Measurements from ENCODE around the gene METTL9.

METTL9 gene

GRCh38 chr16:21590287-21590686, 9.1 kb upstream of the METTL9 start:
- Histone ChIP-seq H3K4me1 (ENCODE audit: control insufficient read depth, insufficient read depth, low read length) (no peaks in the 10 kb centered on the region), H3K9me3 (ENCODE audit: control insufficient read depth, insufficient read depth, low read depth, low read length) (no peaks in the 10 kb centered on the region), H3K4me3 (ENCODE audit: low read depth, low read length) (no peak overlapping the region), H3K36me3 (ENCODE audit: control insufficient read depth in 2 of 2, insufficient read depth in 1 of 2, low read length in 2 of 2) (no peaks in the 10 kb centered on the region), H3K27ac (ENCODE audit: extremely low read depth, low read depth, low read length) (no peak overlapping the region)
- ChIA-PET CTCF (interaction anchor here (1.0 to 1.3 kb wide), 2 partner anchors 67 to 119 kb away, joined by 3 read pairs; no protein-coding TSS in a partner anchor), POLR2A (interaction anchor here (0.5 to 1.6 kb wide), 5 partner anchors 8 to 212 kb away, joined by 3 to 6 read pairs (median 4); no protein-coding TSS in a partner anchor)
- TF ChIP-seq, protein P1, sequence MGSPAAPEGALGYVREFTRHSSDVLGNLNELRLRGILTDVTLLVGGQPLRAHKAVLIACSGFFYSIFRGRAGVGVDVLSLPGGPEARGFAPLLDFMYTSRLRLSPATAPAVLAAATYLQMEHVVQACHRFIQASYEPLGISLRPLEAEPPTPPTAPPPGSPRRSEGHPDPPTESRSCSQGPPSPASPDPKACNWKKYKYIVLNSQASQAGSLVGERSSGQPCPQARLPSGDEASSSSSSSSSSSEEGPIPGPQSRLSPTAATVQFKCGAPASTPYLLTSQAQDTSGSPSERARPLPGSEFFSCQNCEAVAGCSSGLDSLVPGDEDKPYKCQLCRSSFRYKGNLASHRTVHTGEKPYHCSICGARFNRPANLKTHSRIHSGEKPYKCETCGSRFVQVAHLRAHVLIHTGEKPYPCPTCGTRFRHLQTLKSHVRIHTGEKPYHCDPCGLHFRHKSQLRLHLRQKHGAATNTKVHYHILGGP (tag by site-specific recombination; IDR thresholded peaks at IDR 0.05) = no peak
- TF ChIP-seq YY1 (tag by site-specific recombination; IDR thresholded peaks at IDR 0.05) = no peak
- TF ChIP-seq SP2 (tag by site-specific recombination; IDR thresholded peaks at IDR 0.05) = no peak
- TF ChIP-seq PRDM6 (tag by site-specific recombination; IDR thresholded peaks at IDR 0.05) = peak; percentile 75
- no peak for TF ChIP-seq ZNF692 (tag by site-specific recombination; IDR thresholded peaks at IDR 0.05)
- no peak for TF ChIP-seq SP3 (tag by site-specific recombination; IDR thresholded peaks at IDR 0.05)
- TF ChIP-seq ZNF423 (tag by site-specific recombination; IDR thresholded peaks at IDR 0.05) = no peak

- no peak overlapping the region for H3K27ac ChIP-seq (ENCODE audit: extremely low read depth, low read depth, low read length)
- H3K4me1 ChIP-seq (ENCODE audit: control insufficient read depth, insufficient read depth, low read length) = no peaks in the 10 kb centered on the region
- TF ChIP-seq SP3 (tag by site-specific recombination; IDR thresholded peaks at IDR 0.05) (no peak), TSHZ1 (tag by site-specific recombination; IDR thresholded peaks at IDR 0.05; ENCODE audit: borderline replicate concordance) (no peak), SETDB1 (IDR thresholded peaks at IDR 0.05; ENCODE audit: insufficient read length, low read length) (no peak), ZNF600 (tag by site-specific recombination; IDR thresholded peaks at IDR 0.05) (no peak), TRIM28 (IDR thresholded peaks at IDR 0.05; ENCODE audit: borderline replicate concordance, low read length) (no peak), ZNF350 (tag by site-specific recombination; IDR thresholded peaks at IDR 0.05) (no peak), ZNF416 (tag by site-specific recombination; IDR thresholded peaks at IDR 0.05) (no peak), ZNF585B (tag by site-specific recombination; IDR thresholded peaks at IDR 0.05) (no peak), ZNF768 (tag by site-specific recombination; IDR thresholded peaks at IDR 0.05) (no peak)
- TF ChIP-seq, protein P2, sequence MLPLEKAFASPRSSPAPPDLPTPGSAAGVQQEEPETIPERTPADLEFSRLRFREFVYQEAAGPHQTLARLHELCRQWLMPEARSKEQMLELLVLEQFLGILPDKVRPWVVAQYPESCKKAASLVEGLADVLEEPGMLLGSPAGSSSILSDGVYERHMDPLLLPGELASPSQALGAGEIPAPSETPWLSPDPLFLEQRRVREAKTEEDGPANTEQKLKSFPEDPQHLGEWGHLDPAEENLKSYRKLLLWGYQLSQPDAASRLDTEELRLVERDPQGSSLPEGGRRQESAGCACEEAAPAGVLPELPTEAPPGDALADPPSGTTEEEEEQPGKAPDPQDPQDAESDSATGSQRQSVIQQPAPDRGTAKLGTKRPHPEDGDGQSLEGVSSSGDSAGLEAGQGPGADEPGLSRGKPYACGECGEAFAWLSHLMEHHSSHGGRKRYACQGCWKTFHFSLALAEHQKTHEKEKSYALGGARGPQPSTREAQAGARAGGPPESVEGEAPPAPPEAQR (tag by site-specific recombination; IDR thresholded peaks at IDR 0.05) = no peak
- no peak overlapping the region for H3K4me3 ChIP-seq (ENCODE audit: low read depth, low read length)
- no peaks in the 10 kb centered on the region for H3K36me3 ChIP-seq (ENCODE audit: control insufficient read depth in 2 of 2, insufficient read depth in 1 of 2, low read length in 2 of 2)
- no peaks in the 10 kb centered on the region for H3K9me3 ChIP-seq (ENCODE audit: control insufficient read depth, insufficient read depth, low read depth, low read length)
- ChIA-PET CTCF (interaction anchor here (1.3 kb wide), 1 partner anchor 67 kb away, joined by 3 read pairs; no protein-coding TSS in a partner anchor), POLR2A (interaction anchor here (1.6 kb wide), 1 partner anchor 20 kb away, joined by 5 read pairs; no protein-coding TSS in a partner anchor)
These were observed 8.6 kb upstream of the METTL9 start for GRCh38 chr16:21590796-21591195.
